Fibroblast of peridontal ligament (primary cell): ENCODE measurements around the gene LHX3.

Experiments
- DNase-seq: peaks from one replicate; pipeline ENCODE4 v3.0.0-alpha.2; 2010; ENCODE audit errors: extremely low read depth

The LHX3 gene

DNA sequence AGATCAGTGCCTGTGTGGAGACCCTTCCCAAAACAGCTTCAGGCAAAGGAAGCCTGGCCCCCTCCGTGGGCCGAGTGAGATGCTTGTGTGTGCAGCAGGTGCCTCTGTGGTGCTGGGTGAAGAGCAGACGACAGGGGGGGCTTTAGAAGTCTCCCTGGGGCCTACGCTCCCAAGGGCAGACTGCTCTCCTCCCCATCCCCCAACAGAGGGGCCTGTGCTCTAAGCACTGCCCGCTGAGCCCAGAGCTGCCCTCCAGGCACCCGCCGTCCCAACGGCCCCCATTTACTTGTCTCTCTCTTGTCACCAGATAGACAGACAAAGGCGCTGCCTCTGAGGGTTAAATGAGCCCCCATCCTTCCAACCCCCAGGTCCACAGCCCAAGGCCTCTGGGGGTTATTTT, 2.7 kb upstream of the LHX3 start:
- DNase-seq = no peak

DNA sequence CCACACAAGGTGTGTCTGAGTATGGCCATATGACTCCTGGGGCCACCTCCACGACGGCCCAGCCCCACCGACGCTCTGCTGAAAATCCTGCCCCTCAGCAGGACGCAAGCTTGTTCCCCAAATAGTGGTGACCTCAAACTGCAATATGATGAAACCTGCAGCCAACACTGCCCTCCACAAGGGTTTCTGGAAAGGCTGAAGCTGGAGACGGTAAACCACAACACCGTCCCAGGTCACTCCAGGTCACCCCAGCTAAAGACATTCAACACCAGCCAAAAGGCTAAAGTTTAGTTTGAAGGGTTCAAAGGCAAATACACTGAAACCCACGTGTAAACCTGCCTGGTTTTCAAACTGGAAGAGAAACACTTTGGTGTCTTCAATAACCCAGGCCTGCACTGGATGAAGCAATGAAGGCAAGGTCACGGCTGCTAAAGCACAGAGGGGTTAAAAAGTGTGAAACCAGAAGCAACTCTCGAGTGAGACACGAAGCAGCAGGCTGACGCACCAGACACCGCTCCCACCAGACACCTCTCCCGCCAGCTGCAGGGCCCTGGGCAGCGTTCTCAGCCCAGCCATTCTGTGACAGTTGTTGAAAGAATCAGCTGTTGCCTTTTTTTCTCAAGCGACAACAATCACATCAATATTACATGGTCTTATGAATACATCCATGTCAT, 1.8 kb upstream of the LHX3 start:
- DNase-seq = no peak

DNA sequence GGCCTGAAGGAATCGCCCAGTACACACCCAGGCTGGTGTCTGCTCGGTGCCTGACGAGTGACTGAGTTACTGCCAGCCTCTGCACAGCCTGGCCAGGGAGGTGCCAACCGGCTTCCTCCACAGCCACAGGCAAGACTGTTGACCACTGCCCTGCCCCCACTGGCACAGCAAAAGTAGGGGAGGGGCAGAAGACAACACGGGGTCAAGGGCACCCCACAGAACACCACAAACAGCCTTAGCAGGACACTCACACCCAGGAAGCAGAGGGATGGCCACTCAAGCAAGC, 722 bp upstream of the LHX3 start:
- DNase-seq = no peak

DNA sequence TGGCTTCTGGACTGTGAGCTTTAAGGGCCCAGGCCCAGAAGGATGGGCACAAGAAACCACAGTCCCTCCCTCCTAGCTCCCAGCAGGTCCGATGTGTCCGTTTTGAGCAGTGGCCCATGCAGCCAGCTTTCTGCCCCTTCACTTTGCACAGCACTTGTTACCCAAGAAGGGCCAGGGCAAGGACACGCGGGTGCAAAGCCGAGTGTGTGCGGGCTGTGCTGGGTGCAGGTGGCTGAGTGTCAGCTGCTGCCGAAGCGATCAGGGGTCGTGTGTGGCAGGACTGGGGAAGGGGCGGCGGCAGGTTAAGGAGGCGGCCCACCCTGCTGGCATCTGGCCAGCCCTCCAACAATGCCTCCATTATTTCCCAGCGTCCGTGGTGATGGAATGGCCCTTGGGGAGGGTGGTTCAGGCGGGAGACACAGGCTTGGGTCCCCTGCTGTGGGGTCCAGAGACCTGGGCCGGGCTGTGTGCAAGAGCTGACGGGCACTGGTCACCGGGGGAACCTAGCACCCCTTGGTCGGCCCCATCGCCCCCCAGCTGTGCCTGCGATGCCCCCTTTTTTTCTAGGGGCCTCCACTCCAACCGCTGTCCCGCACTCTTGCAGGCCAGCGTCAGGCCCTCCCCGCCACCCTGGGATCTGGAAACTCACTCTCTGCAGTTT, 653 bp downstream of the LHX3 start:
- DNase-seq = no peak

DNA sequence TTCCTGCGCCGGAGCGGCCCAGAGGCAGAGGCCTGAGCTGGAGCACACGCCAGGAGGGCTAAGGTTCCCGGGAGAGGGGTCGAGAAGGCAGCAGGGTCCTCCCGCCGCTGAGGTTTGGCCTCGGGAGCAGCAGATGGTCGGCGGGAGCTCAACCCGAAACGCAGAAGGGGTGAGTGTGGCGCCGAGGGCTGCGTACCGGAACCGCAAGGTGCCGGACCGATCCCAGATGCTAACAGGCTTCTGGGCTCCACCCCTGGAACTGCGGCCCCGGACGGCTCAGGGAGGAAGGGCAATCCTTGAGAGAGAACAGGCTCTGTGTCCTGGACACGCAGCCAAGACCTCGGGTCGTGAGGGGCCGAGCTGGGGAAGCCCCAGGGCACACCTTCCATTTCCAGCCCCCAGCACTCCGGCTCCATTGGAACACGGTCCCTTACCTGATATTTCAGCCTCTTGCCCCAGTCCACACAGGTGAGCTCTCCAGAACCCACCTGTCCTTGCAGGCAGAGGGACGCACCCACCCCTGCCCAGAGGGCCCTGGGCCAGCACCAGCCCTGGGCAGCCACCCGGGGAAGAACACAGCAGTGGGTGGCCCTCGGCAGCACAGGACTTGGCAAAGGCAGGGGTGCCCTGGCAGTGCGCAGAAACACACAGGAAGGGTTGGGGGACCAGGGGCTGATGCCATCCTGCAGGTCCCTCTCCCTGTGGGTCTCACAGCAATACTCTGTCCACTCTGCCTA, 1.4 kb downstream of the LHX3 start:
- no peak for DNase-seq

DNA sequence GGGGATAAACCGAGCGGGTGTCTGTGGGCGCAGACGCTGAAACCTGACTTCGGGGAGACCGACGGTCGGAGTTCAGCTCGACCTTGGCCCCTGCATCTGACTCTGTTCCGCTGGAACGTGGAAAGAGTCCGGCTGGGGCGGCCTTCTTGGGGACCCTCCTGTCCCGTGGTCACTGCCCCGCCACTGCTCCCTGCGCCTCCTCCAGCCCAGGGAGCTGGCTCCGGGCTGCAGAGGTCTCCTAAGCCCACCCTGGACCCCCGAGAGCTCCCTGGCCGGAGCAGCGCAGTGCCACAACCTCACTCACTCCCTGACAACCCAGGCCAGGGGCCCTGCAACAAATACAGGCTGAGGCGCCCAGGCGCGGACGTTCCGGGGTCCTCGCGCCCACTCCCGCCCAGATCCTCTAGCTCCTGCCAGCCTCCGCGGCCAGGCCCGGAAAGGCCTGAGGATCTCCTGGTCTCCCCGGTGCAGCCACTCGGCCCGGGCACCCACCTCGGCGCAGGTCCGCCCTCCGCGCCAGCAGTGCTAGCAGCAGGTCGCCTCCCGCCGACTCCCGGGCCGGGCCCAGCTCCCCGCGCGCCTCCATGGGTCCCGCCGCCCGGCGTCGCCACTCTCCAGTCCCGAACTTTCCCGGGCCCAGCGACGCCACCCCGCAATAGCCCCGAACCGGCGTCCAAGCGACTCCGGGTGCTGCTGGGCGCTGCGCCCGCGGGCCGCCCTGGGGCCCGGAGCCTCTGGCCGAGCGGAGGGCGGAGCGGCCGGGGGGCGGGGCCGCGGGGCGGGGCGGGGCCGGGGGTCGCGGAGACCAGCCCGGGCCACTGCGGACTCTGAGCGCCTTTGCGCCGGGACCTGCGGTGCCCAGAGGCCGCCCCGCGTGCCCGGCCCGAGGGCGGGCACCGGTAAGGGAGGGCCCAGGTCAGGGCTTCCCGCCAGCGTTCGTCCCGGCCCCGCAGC, 2.2 kb downstream of the LHX3 start:
- DNase-seq = no peak

DNA sequence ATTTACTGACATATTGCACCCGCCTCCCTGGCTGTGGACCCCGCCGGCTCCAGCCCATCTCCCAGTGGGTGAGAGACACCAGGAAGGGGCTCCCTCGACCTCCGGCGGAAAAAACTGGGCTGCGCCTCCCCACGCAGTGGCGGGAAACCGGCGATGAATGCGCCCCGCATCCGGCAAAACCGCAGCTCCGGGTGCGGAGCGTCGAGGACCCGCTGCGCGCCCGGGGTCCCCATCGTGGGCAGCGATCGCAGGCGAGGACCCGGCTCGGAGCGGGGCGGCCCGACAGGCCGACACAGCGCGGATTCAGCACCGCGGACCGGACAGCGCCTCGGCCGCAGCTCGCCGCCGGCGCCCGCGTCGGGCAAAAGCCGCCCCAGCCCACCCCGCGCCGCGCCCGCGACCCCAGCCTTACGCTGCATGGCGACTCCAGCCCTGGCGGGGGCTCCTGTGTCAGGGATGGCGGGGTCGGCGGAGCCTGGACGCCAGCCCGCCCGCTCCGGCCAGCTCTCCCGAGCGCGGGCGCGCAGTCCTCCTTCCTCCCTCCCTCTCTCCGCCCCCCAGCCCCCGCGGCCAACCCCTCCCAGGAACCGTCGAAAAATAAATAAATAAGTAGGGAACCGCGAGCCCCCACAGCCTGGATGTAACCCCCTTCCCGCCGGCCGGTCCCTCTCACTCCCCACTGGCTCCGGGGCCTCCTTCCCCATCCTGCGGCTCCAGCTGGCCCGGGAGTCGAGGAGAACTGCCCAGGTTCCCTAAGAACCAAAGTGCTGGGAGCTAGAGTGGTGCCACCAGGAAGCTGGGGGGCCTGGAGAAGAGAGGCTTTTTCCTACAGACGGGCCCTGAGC, 3.1 kb downstream of the LHX3 start:
- DNase-seq = no peak

DNA sequence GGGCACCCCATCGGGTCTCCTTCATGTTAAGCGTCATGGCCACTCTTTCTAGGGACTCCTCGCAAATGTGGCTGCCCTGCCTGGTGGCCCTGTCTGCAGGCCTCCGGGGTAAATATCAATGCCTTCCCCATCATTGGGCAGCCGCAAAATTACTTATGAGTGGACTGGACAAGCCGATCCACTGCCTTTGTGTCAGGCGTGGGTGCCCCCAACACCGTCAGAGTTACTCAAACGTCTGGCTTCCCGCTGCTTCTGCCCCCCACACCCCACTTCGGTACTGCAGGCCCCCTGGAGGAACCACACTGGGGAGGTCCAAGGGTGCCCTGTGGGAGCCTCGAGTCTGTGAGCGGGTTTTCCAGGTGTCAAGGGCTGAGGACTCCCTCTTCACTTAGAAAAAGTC, 3.8 kb downstream of the LHX3 start:
- no peak for DNase-seq

DNA sequence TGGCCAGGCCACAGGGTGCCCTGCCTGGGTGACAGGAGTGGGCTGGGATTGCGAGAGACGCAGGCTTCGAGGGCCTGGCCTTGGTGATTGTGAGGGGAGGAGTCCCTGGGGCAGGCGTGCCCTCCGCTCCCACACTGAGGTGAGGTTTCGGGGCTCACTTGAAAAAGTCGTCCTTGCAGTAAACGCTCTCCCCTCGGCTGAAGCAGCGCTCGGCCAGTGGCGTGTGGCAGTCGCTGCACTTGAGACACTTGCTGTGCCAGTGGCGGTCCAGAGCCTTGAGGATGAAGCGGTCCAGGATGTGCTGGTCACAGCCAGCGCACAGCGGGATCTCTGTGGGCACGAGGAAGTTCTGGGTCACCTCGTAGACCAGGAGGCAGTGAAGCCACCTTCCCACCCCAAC, 4.5 kb downstream of the LHX3 start:
- DNase-seq = no peak

DNA sequence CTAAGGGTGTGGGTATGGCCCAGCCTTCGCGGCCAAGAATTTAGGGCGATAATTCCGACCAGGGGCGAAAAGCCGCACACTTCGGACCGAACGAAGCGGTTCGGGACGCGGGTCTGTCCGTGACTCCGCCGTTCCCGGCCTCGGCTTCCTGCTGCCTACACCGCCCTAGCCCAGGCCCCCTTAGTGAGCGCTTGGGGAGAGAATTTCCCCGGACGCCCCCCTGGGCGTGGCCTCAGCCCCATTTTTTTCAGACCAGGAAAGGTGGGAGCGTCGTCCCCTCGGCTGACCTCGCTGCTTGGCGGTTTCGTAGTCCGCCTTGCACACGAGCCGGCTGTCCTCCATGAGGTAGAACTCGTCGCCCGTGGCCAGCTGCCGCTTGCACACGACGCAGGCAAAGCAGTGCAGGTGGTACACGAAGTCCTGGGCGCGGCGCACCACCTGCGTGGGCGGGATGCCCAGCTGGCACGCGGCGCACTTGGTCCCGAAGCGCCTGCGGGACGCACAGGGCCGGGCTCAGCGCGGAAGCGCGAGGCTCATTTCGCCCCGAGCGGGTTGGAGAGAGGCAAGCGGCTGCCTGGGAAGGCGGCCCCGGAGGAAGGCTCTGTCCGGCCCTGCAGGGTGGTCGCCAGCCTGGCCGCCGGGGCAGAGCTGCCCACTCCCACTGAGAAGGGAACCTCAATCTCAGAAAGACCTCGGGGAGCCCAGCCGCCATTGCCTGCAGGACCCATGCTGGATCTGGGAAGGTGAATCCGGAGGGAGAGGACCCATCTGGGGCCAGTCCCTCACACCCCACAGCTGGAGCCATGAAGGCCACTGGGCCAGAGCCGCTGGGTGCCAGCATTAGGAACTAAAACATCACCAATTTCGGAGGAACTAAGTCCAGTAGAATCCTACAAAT, 5.3 kb downstream of the LHX3 start:
- DNase-seq = no peak

DNA sequence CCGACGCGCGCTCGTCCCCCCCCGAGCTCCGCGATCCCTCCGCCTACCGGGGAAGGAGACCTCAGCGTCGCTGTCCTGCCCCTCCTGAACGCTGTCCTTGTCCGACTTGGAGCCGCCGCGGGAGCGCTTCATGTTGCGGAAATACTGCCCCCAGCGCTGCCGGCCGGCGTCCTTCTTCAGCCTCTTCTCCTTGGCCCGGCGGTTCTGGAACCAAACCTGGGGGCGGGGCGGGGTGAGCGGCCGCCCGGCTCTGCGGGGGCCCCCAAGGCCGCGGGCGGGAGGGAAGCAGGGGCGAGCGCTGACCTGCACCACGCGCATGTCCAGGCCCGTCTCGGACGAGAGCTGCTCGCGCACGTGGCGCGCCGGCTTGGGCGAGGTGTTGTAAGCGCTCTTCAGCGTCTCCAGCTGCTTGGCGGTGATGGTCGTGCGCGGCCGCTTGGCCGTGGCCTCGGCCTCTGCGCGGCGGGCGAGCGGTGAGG, 6.3 kb downstream of the LHX3 start:
- DNase-seq = no peak

DNA sequence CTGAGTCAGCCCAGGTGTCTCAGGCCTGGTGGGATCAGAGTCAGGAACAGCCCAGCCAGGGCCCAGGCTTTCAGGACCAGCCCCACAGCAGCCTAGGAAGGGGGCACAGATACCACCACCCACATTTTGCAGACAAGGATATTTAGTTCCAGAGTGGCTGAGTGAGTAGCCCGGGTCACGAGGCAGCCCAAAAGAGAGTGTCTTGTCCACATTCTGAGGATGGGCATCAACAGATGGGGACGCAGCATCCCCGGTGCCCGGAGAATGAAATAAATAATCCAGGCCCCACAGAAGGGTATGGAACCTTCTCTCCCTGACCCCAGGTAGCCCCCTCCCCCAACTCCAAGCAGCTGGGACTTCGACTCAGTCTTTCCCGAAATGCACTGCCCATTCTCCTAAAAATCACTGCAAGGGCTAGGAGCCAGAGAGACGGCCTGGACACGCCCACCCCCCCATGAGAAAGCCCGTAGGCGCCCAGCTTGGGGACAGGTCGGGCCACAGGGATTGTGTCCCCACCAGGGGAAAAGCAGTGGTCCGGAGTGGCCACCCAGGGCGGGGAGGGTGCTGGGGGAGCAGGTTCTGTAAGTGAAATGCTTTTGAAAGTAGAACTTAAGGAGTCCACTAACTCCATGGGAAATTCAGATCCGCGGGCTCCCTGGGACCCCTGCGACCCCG, 6.9 kb downstream of the LHX3 start:
- no peak for DNase-seq

DNA sequence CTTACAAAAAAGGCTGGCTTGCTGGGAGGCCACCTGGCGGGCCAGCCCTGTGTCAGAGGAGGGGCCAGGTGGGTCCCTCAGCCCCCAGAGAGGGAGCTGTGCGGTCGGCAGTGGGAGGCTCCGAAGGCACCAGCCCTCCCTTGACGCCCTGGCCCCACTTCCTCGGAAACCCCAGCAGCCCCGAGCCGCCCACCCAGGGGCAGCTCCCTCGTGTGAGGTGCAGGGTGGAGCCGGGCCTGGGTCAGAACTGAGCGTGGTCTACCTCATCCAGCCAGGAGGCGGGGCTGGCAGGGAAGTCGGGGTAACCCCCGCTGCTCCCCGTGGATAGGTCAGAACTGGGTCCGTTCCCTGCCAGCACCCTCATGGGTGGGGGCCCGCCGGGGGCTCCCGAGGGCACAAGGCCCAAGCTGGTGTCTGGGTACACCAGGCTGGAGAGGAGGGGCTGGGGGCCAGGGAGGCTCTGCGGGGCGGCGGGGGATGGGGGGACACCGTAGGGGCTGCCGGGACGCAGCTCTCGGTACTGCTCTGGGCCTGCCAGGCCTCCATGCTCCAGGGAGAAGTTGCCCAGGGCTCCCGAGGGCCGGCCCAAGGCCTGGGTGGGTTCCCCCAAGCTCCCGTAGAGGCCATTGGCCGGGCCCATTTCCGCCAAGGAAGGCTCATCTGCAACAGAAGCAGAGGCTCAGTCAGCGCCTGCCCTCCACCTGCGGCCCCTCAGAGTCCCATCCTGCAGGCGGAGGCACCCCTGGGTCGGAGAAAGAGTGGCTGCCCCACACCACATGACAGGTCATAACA, 7.6 kb downstream of the LHX3 start:
- no peak for DNase-seq

DNA sequence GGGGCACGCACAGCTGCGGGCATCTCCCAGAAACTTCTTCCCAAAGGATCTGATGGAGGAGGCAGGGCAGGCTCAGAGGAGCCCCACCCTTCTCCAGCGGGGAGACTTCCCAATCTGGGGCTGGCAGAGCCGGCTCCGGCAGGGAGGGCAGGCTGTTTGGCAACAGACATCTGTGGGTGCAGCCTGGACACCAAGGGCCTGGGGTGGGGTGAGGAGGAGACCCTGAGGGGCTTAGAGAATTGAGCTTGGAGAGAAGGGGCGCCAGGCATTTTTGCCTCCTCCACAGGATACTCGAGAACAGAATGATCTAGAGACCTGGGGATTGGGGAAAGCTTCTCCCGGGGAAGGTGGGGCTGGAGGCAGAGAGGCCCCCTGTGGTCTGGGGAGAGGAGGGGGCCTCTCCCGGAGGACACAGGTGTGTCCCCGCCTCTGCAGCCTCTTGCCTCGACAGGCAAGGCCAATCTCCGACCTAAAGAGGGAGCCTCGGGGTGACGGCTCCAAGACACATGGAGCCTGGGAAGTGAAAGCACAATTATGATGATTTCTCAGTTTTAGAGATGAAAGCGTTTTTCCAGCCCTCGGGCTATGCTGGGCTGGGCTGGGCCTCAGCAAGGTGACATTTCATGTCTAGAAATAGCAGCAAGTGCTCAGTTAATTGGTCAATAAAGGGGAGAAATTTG, 8.4 kb downstream of the LHX3 start:
- no peak for DNase-seq

DNA sequence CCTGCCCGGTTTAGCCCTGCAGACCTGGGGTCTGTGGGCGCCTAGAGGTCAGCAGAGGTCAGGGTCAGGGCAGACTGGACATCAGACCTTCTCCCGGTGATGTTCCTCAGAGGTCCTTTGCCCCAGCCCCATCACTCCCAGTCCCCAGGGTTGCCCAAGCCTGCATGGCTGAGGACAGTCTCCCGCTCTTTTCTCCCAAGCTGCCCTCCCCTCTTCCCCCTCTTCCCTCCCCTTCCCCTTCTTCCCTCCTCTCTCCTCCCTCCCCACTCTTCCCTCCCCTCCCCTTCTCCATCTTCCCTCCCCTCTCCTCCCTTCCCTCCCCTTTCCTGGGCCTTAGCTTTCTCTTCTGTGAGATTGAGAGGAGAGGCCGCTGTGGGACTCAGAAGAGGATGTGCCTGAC, 10.4 kb downstream of the LHX3 start:
- DNase-seq = no peak

DNA sequence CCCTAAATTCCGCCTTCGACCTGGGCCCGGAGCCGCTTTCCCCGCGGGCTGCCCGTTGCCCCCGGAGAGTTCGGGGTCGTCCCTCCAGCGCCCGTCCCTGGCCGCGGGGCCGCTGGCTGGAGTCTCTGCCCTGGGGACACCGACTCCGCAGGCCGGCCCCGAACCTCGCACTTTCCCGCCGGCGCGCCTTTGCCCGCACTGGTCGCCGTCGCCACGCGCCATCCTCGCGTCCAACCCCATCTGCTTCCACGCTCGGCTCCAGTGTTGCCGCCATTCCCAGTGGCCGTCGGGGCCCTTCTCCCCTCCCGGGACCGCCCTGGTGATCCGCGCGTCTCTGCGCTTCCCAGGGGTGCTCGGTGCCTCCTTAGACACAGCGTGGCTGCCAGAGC, 11.0 kb downstream of the LHX3 start:
- no peak for DNase-seq

DNA sequence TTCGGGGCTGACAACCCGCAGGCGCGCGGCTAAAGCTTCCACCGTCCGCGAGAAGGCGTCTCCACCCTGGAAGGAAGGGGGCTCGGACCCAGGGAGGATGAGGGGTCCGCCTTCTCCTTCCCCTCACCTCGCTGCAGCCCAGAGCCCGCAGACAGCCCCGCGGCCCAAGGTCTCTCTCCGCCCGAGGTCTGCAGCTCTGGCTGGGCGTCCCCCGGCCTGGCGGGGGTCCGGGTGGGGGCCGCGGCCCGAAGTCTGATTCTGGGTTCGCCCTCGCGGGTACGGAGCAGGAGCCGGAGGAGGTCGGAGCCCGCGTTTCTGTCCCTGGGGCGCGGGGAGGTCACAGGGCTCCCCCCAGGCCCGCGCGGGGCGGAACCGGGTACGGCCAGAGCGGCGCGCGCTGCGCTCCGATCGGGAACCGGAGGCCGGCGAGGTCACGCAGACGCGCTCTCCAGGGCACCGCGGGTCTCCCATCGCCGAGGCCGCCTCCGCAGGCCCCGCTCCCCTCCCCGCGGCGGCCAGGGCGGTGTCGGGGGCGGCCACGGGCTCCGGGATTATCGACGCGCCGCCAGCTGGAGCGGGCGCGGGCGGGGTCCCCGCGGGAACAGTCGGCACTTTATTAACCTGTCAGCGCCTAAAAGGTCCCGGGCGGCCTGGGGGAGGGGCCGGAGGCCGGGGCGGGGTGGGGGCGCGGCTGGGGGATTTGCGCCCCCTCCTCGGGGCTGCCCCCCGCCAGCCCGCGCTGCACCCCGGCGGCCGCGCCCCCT, 11.6 kb downstream of the LHX3 start:
- no peak for DNase-seq
